ENCODE results near the gene SF3B6.

- TF ChIP-seq, protein P1, sequence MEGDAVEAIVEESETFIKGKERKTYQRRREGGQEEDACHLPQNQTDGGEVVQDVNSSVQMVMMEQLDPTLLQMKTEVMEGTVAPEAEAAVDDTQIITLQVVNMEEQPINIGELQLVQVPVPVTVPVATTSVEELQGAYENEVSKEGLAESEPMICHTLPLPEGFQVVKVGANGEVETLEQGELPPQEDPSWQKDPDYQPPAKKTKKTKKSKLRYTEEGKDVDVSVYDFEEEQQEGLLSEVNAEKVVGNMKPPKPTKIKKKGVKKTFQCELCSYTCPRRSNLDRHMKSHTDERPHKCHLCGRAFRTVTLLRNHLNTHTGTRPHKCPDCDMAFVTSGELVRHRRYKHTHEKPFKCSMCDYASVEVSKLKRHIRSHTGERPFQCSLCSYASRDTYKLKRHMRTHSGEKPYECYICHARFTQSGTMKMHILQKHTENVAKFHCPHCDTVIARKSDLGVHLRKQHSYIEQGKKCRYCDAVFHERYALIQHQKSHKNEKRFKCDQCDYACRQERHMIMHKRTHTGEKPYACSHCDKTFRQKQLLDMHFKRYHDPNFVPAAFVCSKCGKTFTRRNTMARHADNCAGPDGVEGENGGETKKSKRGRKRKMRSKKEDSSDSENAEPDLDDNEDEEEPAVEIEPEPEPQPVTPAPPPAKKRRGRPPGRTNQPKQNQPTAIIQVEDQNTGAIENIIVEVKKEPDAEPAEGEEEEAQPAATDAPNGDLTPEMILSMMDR (conservative IDR thresholded peaks at IDR 0.05; ENCODE audit: low read length): no peak
- no peak for TF ChIP-seq EZH2phosphoT487 (IDR thresholded peaks at IDR 0.05; ENCODE audit: borderline replicate concordance)
Measured at GRCh38 chr2:24065341-24065740, 10.8 kb downstream of the SF3B6 start.
